GM18498 (cell line): ENCODE data around the gene NEMP1.

ENCODE experiments used
- ATAC-seq: cut with Tn5 transposase; IDR thresholded peaks from one replicate; pipeline ENCODE4 v1.9.1; 2021; ENCODE audit warnings: mild to moderate bottlenecking, moderate library complexity; ENCODE audit not compliant: unreplicated experiment

The NEMP1 gene

GRCh38 chr12:57109207-57110103, 30.9 kb upstream of the NEMP1 start:
- no peak for ATAC-seq

- no peak for ATAC-seq
These were observed 29.0 kb upstream of the NEMP1 start for GRCh38 chr12:57107456-57108155.

- ATAC-seq = no peak
These were observed 27.6 kb upstream of the NEMP1 start for GRCh38 chr12:57106021-57106708.

GRCh38 chr12:57105011-57105753, 26.6 kb upstream of the NEMP1 start:
- no peak for ATAC-seq

- ATAC-seq = no peak
These were observed 25.8 kb upstream of the NEMP1 start for GRCh38 chr12:57104292-57104910.

- ATAC-seq = no peak
These were observed 25.3 kb upstream of the NEMP1 start for GRCh38 chr12:57103856-57104255.

- ATAC-seq = no peak
These were observed 23.5 kb upstream of the NEMP1 start for GRCh38 chr12:57101892-57102695.

GRCh38 chr12:57099766-57100165, 21.2 kb upstream of the NEMP1 start:
- ATAC-seq = no peak

GRCh38 chr12:57099047-57099714, 20.6 kb upstream of the NEMP1 start:
- no peak for ATAC-seq

- no peak for ATAC-seq
These were observed 20.0 kb upstream of the NEMP1 start for GRCh38 chr12:57098546-57098945.

- no peak for ATAC-seq
These were observed 18.9 kb upstream of the NEMP1 start for GRCh38 chr12:57097554-57097835.

- ATAC-seq = no peak
These were observed 18.4 kb upstream of the NEMP1 start for GRCh38 chr12:57096748-57097553.

GRCh38 chr12:57096099-57096572, 17.5 kb upstream of the NEMP1 start:
- ATAC-seq = no peak

- ATAC-seq = no peak
These were observed 16.8 kb upstream of the NEMP1 start for GRCh38 chr12:57095440-57095839.

GRCh38 chr12:57094208-57095160, 15.9 kb upstream of the NEMP1 start:
- ATAC-seq = no peak

- ATAC-seq = no peak
These were observed 15.0 kb upstream of the NEMP1 start for GRCh38 chr12:57093415-57094207.
